Measurements from ENCODE around the gene SEBOX.
A peak's percentile ranks its signal among the peaks of the same experiment; 100 is the strongest.

The SEBOX gene

GRCh38 chr17:28364665-28365363, at the start of gene SEBOX:
Gene SEBOX, minus strand, starts transcription at chr17:28365199. Its CDS starts 48 bp downstream, at chr17:28365151.
- no peak for DNase-seq

- DNase-seq = no peak
Observed at GRCh38 chr17:28413804-28414203, 48.8 kb upstream of the SEBOX start.

GRCh38 chr17:28412099-28412498, 47.1 kb upstream of the SEBOX start:
- DNase-seq = no peak

GRCh38 chr17:28407974-28408306, 42.9 kb upstream of the SEBOX start:
- DNase-seq = no peak

GRCh38 chr17:28407130-28407973, 42.4 kb upstream of the SEBOX start:
- no peak for DNase-seq

GRCh38 chr17:28406473-28406814, 41.4 kb upstream of the SEBOX start:
- DNase-seq = no peak

GRCh38 chr17:28405632-28406472, 40.9 kb upstream of the SEBOX start, which contains the start of gene SLC46A1:
Gene SLC46A1, minus strand, starts transcription at chr17:28406212. Its CDS starts 98 bp downstream, at chr17:28406114.
- peak; percentile 83 for DNase-seq

- no peak for DNase-seq
Observed at GRCh38 chr17:28404812-28405570, 40.0 kb upstream of the SEBOX start.

GRCh38 chr17:28404461-28404811, 39.4 kb upstream of the SEBOX start:
- no peak for DNase-seq

- DNase-seq = no peak
Observed at GRCh38 chr17:28404007-28404406, 39.0 kb upstream of the SEBOX start.

GRCh38 chr17:28402844-28403243, 37.8 kb upstream of the SEBOX start:
- DNase-seq = no peak

- no peak for DNase-seq
Observed at GRCh38 chr17:28402224-28402630, 37.2 kb upstream of the SEBOX start.

GRCh38 chr17:28399808-28400207, 34.8 kb upstream of the SEBOX start:
- DNase-seq = no peak

GRCh38 chr17:28398280-28398981, 33.4 kb upstream of the SEBOX start:
- no peak for DNase-seq

- DNase-seq = no peak
Observed at GRCh38 chr17:28397687-28398279, 32.8 kb upstream of the SEBOX start.

- no peak for DNase-seq
Observed at GRCh38 chr17:28397275-28397674, 32.3 kb upstream of the SEBOX start.

GRCh38 chr17:28396635-28397239, 31.7 kb upstream of the SEBOX start:
- no peak for DNase-seq

- no peak for DNase-seq
Observed at GRCh38 chr17:28395968-28396367, 31.0 kb upstream of the SEBOX start.

GRCh38 chr17:28395426-28395825, 30.4 kb upstream of the SEBOX start:
- DNase-seq = no peak

- DNase-seq = no peak
Observed at GRCh38 chr17:28394337-28395116, 29.5 kb upstream of the SEBOX start.

Measured in stimulated activated CD8-positive, alpha-beta memory T cell treated with anti-CD3 and anti-CD28 coated beads, Interleukin-4, amount 100 ng/mL, for 48 hours (primary cell).